Measurements from ENCODE around the gene MDM2.

Gene MDM2

DNA sequence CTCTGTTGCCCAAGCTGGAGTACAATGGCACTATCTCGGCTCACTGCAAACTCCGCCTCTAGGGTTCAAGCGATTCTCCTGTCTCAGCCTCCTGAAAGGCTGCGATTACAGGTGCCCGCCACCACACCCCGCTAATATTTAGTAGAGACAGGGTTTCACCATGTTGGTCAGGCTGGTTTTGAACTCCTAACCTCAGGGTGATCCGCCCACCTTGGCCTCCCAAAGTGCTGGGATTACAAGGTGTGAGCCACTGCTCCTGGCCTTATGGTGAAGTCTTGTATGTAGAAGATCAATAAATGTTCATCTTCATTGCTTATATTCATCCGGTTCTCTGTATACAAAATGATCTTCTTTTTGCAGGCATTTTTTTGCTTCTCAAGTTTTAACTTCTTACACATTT is 47.8 kb downstream of the MDM2 start:
- DNase-seq = no peak

DNA sequence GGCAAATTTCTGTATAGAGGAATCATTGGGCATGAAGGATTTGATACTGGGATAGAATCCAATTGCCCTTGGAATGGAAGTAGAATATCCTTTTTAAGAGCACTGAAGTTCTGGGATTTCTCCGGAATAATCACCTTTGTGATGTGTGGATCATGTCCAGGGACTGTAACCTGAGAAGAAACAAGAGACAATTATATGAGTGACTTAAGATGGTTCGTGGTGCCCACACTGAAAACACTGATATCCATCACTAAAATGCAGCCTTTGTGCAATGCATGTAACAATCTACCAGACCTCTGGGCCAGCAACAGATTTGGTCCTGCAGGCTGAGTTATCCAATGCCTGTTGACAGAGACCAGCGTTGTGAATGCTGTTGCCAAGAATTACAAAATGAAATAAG is 48.5 kb downstream of the MDM2 start:
- no peak for DNase-seq

DNA sequence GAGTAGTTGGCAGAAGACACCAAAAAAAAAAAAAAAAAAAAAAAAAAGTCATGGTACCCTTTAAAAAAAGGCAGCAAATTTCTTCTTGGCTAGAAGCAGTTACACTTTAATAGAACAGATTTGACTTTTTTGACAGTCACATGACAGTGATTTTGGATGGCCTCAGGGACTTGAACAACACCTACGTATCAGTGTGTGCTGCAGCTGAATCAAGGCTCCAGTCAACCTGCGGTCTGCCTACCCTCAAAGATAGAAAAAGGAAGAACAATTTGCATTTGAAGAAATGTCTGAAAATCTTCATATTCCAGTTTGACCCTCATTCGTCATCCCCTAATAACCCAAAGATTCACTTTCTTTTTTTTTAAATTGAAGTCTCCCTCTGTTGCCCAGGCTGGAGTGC is 53.9 kb downstream of the MDM2 start:
- DNase-seq = no peak

DNA sequence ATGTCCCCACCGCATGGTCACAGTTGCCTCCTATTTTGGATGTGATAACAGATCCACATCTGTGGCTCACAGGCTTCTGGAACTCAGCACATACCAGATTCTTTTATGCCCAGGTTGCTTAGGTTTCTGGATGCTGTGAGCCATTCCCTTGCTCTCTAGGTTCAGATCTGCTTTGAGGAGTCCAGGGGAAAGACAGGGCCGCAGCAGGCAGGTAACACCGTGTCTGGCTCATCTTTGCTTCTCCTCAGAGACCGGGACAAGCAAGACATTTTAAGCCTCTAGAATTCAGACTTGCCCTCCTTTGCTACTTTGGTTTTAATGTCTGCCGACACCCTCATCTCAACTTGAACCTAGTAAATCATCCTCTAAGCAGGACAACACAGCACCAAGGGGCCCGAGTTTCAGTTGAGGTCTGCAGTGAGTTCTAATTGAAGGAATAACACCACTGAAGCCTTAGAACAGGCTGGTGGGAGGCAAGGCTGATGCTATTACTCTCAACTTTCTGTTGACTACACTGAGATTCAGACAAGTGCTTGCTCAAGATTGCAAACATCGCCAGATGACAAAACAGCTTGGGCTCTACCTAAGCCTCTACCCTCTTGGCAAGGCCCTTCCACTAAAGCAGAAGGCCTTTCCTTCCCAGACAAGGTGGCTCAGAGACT is 55.3 kb downstream of the MDM2 start:
- DNase-seq = no peak

DNA sequence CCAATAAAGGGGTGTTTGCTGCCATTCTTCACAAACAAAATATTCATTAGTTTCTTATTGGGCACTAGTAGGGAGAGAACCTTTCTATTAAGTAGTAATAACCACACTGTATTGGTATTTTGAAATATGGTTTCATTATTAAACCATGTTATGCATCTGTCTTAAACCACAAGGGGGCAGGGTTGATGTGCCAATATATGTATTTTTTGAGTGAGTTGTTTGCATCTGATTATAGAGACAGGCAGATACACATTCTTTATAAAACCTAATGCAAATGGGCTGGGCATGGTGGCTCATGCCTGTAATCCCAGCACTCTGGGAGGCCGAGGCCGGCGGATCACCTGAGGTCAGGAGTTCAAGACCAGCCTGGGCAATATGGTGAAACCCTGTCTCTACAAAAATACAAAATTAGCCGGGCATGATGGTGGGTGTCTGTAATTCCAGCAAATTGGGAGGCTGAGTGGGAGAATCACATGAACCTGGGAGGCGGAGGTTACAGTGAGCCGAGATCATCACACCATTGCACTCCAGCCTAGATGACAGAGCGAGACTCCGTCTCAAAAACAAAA is 56.0 kb downstream of the MDM2 start:
- DNase-seq = peak; percentile 59

- no peak for DNase-seq
These were observed 56.6 kb downstream of the MDM2 start for GRCh38 chr12:68864604-68865003.

- no peak for DNase-seq
These were observed 57.6 kb downstream of the MDM2 start for GRCh38 chr12:68865399-68866164.

- DNase-seq = no peak
These were observed 59.0 kb downstream of the MDM2 start for GRCh38 chr12:68866950-68867349.

- DNase-seq = no peak
These were observed 59.6 kb downstream of the MDM2 start for GRCh38 chr12:68867606-68868005.

- no peak for DNase-seq
These were observed 60.2 kb downstream of the MDM2 start for GRCh38 chr12:68868043-68868790.

- no peak for DNase-seq
These were observed 62.0 kb downstream of the MDM2 start for GRCh38 chr12:68870011-68870410.

GRCh38 chr12:68870443-68870842 is 62.5 kb downstream of the MDM2 start:
- DNase-seq = no peak

GRCh38 chr12:68871396-68871795 is 63.4 kb downstream of the MDM2 start:
- no peak for DNase-seq

DNA sequence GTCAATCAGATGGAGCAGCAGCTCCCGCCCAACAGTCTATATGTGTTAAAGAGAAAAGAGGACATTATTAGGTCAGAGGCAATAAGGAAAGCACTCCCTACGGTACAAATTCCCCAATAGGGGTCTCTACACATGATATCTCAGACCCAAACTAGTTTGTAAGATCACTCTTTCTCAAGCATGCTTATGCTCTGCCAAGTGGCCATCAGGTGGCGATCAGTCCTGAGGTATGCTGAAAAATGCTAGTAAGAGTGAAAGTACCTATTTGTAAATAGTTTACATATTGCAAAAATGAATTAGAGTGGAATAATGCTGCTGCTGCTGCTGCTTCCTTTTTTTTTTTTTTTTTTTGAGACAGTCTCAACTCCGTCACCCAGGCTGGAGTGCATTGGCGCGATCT is 63.9 kb downstream of the MDM2 start:
- DNase-seq = peak; percentile 37

- no peak for DNase-seq
These were observed 65.3 kb downstream of the MDM2 start for GRCh38 chr12:68873316-68873715.

DNA sequence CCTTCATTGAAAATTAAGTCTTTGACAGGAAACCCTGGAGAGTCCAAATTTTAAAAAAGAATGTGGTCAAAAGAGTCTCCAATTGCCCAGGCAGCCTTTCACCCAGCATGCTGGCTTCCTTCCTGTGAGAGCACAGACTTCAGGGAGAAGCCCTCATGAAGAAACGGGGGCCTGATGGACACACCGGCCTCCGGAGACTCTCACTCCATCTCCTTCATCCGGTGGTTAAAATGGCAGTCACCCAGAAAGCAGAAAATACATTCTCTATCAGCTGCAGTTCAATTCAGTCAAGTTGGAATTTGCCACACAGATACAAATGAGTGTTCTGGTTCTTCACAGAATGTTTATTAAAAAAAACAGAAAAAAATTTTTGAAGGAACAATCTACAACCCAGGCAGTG is 68.5 kb downstream of the MDM2 start:
- DNase-seq = no peak

DNA sequence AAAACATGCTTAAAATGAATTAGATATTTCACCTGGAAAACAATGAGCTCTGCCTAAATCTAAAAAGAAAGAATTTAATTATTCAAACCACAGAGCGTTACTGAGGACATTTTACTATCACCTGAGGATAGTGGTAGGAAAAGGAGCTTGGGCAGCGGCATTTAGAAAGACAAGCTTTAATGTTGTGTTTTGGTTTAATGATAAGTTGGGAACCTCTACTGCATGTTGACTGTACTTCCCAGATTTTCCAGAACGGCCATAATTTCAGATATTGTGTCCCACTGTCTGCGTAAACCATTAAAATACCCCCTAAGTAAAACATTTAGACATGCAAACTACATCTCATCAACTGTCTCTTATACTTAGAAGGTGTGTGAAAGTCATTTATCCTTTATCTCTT is 69.6 kb downstream of the MDM2 start:
- no peak for DNase-seq

- no peak for DNase-seq
These were observed 70.3 kb downstream of the MDM2 start for GRCh38 chr12:68878283-68878682.

- no peak for DNase-seq
These were observed 70.9 kb downstream of the MDM2 start for GRCh38 chr12:68878846-68879245.

GRCh38 chr12:68880660-68881325 is 72.8 kb downstream of the MDM2 start:
- no peak for DNase-seq

- DNase-seq = no peak
These were observed 74.4 kb downstream of the MDM2 start for GRCh38 chr12:68882251-68882964.

GRCh38 chr12:68883151-68883550 is 75.2 kb downstream of the MDM2 start:
- DNase-seq = no peak

Measured in activated CD4-positive, alpha-beta T cell treated with anti-CD3 and anti-CD28 coated beads, Interleukin-10, Interleukin-2, amounts not matched to agents 100 ng/mL and 50 ng/mL, durations not matched to agents 16 hours and 8 hours (primary cell).